ENCODE results near the gene INMT. TPM values are rescaled to one million over a fixed set of nuclear protein-coding genes. Genes with fewer than 3 reads are reported as not detected.

INMT gene
- total RNA-seq, 1 donor from 2014 or later, result not detected

Other genes starting within 250 kb of the INMT start
- gene GGCT, start 247.3 kb upstream of the INMT start, total RNA-seq, result 37.2 and 48.9 TPM in 2 replicates
- 120 and 159 TPM in 2 replicates for gene GARS1, start 157.3 kb upstream of the INMT start, total RNA-seq
- not detected in 2 replicates for gene CRHR2, start 69.7 kb upstream of the INMT start, total RNA-seq
- gene MINDY4, start 19.3 kb downstream of the INMT start, total RNA-seq, result 2.2 and 3.2 TPM in 2 replicates
- gene AQP1, start 159.7 kb downstream of the INMT start, total RNA-seq, result 3.4 and 6.4 TPM in 2 replicates
- gene GHRHR, start 211.8 kb downstream of the INMT start, total RNA-seq, result not detected in 2 replicates